ENCODE results near the gene CDH4. TPM values are rescaled to one million over a fixed set of nuclear protein-coding genes. Genes with fewer than 3 reads are reported as not detected.

The CDH4 gene
- total and polyA plus RNA-seq, 2 of the 8 experiments (the other 6 are each of a cell fraction or from before 2014, with no cell fraction given): 4.3 to 7.9 TPM

DNA sequence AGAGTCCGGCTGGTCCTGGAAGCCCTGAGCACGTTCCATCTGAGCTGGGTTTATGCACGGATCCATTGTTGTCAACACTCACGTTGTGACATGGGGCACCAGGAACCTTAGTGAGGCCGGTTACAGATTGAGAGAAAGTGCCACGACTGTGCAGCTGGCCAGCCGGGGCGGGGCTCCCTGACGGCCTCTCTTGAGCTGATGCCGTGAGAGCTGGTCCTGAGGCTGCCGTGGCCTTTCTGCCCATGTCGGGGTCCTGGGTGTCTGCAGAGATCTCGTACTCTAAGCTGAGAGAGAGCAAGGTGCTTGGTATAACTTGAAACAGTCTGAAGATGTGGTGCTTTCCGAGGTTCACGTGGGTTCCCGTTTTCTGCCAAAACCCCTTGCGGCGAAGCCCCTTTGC lies 10.0 kb downstream of the CDH4 start:
- ChIA-PET CTCF (ENCODE audit: partially characterized antibody) (interaction anchor here (0.7 to 3.5 kb wide), 24 partner anchors 11 to 1050 kb away, joined by 3 to 39 read pairs (median 4); partner anchors contain the start of gene CDH4), POLR2A (ENCODE audit: partially characterized antibody) (no interaction called here)
- no peak overlapping the region for H3K56ac ChIP-seq (replicated peaks; ENCODE audit: insufficient read length, low read depth, low read length)
- peaks cover 0 to 4% (median under 1%) of the 10 kb centered on the region in 4 experiments; a peak in 2 of 7 replicates for H3K4me1 ChIP-seq (replicated peaks in 1 of 4; ENCODE audit: control insufficient read depth in 3 of 4, insufficient read depth in 4 of 4, low read length in 3 of 4)
- no peak overlapping the region for H2AK5ac ChIP-seq (ENCODE audit: low read depth, low read length)
- no peak overlapping the region for H3K18ac ChIP-seq (ENCODE audit: extremely low read depth, low read length)
- H4K8ac ChIP-seq (ENCODE audit: extremely low read depth, insufficient read depth, low read length): no peak overlapping the region; the same call in 1 of the 2 replicates
- no peaks in the 10 kb centered on the region for H3K79me1 ChIP-seq (ENCODE audit: low read depth, low read length)
- H3K9ac ChIP-seq (replicated peaks in 1 of 4; ENCODE audit: extremely low read depth in 1 of 4, low read depth in 3 of 4, low read length in 3 of 4): no peak overlapping the region
- no peak overlapping the region for H3K4ac ChIP-seq (replicated peaks; ENCODE audit: insufficient read length, low read depth, low read length)
- no peak overlapping the region for H3K27ac ChIP-seq (ENCODE audit: low read depth, low read length)
- H2BK120ac ChIP-seq (replicated peaks; ENCODE audit: low read depth, low read length): no peak overlapping the region
- 83% methylated on average over 18 of the region's 18 CpGs; no CpG with 5 or more reads in 1 of the 2 experiments for WGBS, 2 experiments (ENCODE audit: extremely low coverage in 1 of 2, insufficient coverage in 1 of 2, insufficient read length in 1 of 2, insufficient replicate concordance in 2 of 2, low coverage in 1 of 2, low lambda C conversion rate in 2 of 2, missing lambda C conversion rate in 1 of 2)
- H4K91ac ChIP-seq (replicated peaks; ENCODE audit: insufficient read length, low read length): no peak overlapping the region
- H3K4me2 ChIP-seq (ENCODE audit: insufficient read depth in 1 of 2, low read depth in 2 of 2, low read length in 2 of 2): no peak overlapping the region
- no peak overlapping the region for H3K4me3 ChIP-seq (ENCODE audit: extremely low read depth in 1 of 4, insufficient read depth in 2 of 4, low read depth in 3 of 4, low read length in 4 of 4)
- H4K5ac ChIP-seq (ENCODE audit: insufficient read length, low read depth, low read length): no peak overlapping the region
- H2BK15ac ChIP-seq (ENCODE audit: low read length): no peak overlapping the region; the same call in 1 of the 2 replicates
- H3K79me2 ChIP-seq (ENCODE audit: control insufficient read depth in 1 of 2, insufficient read depth in 2 of 2, low read length in 2 of 2): no peaks in the 10 kb centered on the region
- DNase-seq (ENCODE audit: low read depth in 1 of 2, low spot score in 2 of 2) (no peak), FAIRE-seq (no peak)
- no peak overlapping the region for H3K14ac ChIP-seq (ENCODE audit: insufficient read length)
- H2BK5ac ChIP-seq (ENCODE audit: low read depth, low read length): no peak overlapping the region
- no peaks in the 10 kb centered on the region for H3K36me3 ChIP-seq (ENCODE audit: control insufficient read depth in 2 of 4, insufficient read depth in 4 of 4, low read length in 3 of 4)
- no peak overlapping the region for H2AFZ ChIP-seq (ENCODE audit: low read length)
- no peak overlapping the region for H2BK12ac ChIP-seq (ENCODE audit: low read depth, low read length)
- no peak overlapping the region for H3K23ac ChIP-seq (ENCODE audit: insufficient read length)
- H2BK20ac ChIP-seq (ENCODE audit: low read length): no peak overlapping the region
- H3K27me3 ChIP-seq (replicated peaks in 1 of 4; ENCODE audit: control insufficient read depth in 3 of 4, extremely low read depth in 1 of 4, insufficient read depth in 3 of 4, low read length in 3 of 4): no peaks in the 10 kb centered on the region; a peak in 3 of 7 replicates
- TF ChIP-seq POLR2AphosphoS5 (IDR thresholded peaks at IDR 0.05; ENCODE audit: low read depth, low read length) (no peak), GABPA (IDR thresholded peaks at IDR 0.05; ENCODE audit: borderline replicate concordance, insufficient read depth, low read length) (no peak), RFX5 (IDR thresholded peaks at IDR 0.05; ENCODE audit: borderline replicate concordance, low read depth, low read length) (no peak), TAF1 (IDR thresholded peaks at IDR 0.05; ENCODE audit: low read depth, low read length) (no peak), SIRT6 (IDR thresholded peaks at IDR 0.05; ENCODE audit: low read length) (no peak), TBP (IDR thresholded peaks at IDR 0.05; ENCODE audit: low read depth, low read length) (no peak), SRF (IDR thresholded peaks at IDR 0.05; ENCODE audit: low read depth, low read length) (no peak), CBX8 (IDR thresholded peaks at IDR 0.05; ENCODE audit: borderline replicate concordance, low read depth, low read length) (no peak), GTF2F1 (IDR thresholded peaks at IDR 0.05; ENCODE audit: borderline replicate concordance, low read depth, low read length) (no peak), CHD2 (IDR thresholded peaks at IDR 0.05; ENCODE audit: low read length) (no peak), BCL11A (IDR thresholded peaks at IDR 0.05; ENCODE audit: low read depth in 2 of 2, low read length in 2 of 2) (no peak), BACH1 (IDR thresholded peaks at IDR 0.05; ENCODE audit: low read length) (no peak), ZNF274 (IDR thresholded peaks at IDR 0.05; ENCODE audit: borderline replicate concordance, extremely low read depth, low read length) (no peak), EP300 (IDR thresholded peaks at IDR 0.05; ENCODE audit: borderline replicate concordance in 1 of 2, low read depth in 2 of 2, low read length in 2 of 2) (no peak), SIX5 (IDR thresholded peaks at IDR 0.05; ENCODE audit: low read depth, low read length) (no peak), CBX5 (IDR thresholded peaks at IDR 0.05; ENCODE audit: low read depth, low read length) (no peak)
- H3K23me2 ChIP-seq (ENCODE audit: low read depth, low read length): no peaks in the 10 kb centered on the region
- H4K20me1 ChIP-seq (replicated peaks in 1 of 2; ENCODE audit: control insufficient read depth in 1 of 2, insufficient read depth in 2 of 2, low read length in 2 of 2): peaks cover 0 to 1% of the 10 kb centered on the region in 2 experiments
- H3K9me3 ChIP-seq (ENCODE audit: insufficient read depth in 2 of 2, low read depth in 1 of 2, low read length in 1 of 2): no peaks in the 10 kb centered on the region

Data from H1 (cell line).